ENCODE data around the gene IQSEC3.
A peak's percentile ranks its signal among the peaks of the same experiment; 100 is the strongest.

IQSEC3 gene

DNA sequence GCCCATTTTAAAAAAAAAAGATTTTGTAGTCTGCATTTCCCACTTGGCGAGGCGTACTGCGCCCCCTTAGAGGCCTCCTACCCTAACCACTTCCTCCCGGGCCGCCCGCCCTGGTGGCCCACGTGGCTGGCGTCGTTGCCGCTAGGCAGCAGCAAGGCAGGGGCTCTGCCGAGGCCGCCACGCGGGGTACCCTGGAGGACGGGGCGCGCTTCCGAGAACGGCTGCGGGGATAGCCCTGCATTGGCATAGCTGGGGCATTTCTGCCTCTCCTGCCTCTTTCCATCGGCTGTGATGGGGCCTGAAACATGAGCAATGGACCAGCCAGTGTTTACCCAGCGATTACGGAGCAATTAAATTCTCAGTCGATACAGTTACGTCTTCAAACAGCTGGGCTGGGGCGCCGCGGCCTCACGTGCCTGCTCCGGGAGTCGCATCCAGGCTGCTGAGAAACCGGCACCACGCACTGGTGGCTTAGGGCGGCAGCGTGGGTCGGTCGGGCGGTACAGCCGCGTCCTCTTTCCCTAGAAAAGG lies 38.0 kb downstream of the IQSEC3 start (continued):
- TF ChIP-seq ZNF629 (tag by site-specific recombination; IDR thresholded peaks at IDR 0.05) (peak; percentile 96), OSR2 (tag by site-specific recombination; IDR thresholded peaks at IDR 0.05) (peak; percentile 82), HOXC10 (CRISPR knock-in tag; IDR thresholded peaks at IDR 0.05) (no peak), ZNF404 (tag by site-specific recombination; IDR thresholded peaks at IDR 0.05) (no peak), SP2 (tag by site-specific recombination; IDR thresholded peaks at IDR 0.05) (peak; percentile 44), IKZF3 (tag by site-specific recombination; IDR thresholded peaks at IDR 0.05) (peak; percentile 69; the same call in 1 of the 2 replicates), SETDB1 (IDR thresholded peaks at IDR 0.05; ENCODE audit: insufficient read length, low read length) (peak; percentile 55), ZNF10 (tag by site-specific recombination; IDR thresholded peaks at IDR 0.05) (peak; percentile 25; the same call in 1 of the 2 replicates), ZNF48 (tag by site-specific recombination; IDR thresholded peaks at IDR 0.05) (no peak), GLI2 (tag by site-specific recombination; IDR thresholded peaks at IDR 0.05; ENCODE audit: borderline replicate concordance, low read depth) (no peak), ZNF707 (tag by site-specific recombination; IDR thresholded peaks at IDR 0.05) (no peak), ZNF777 (tag by site-specific recombination; IDR thresholded peaks at IDR 0.05; ENCODE audit: borderline replicate concordance) (peak; percentile 87; the same call in 1 of the 2 replicates), GLIS2 (tag by site-specific recombination; IDR thresholded peaks at IDR 0.05) (peak; percentile 94), ZNF223 (tag by site-specific recombination; IDR thresholded peaks at IDR 0.05) (no peak), SCRT1 (tag by site-specific recombination; IDR thresholded peaks at IDR 0.05; ENCODE audit: borderline replicate concordance) (no peak), ZNF558 (tag by site-specific recombination; IDR thresholded peaks at IDR 0.05) (no peak), RBAK (tag by site-specific recombination; IDR thresholded peaks at IDR 0.05) (no peak), ZNF274 (IDR thresholded peaks at IDR 0.05; ENCODE audit: low read length) (no peak), ZNF274 (tag by site-specific recombination; IDR thresholded peaks at IDR 0.05; ENCODE audit: borderline replicate concordance) (no peak), ZNF473 (tag by site-specific recombination; IDR thresholded peaks at IDR 0.05) (no peak), ZNF23 (tag by site-specific recombination; IDR thresholded peaks at IDR 0.05; ENCODE audit: borderline replicate concordance) (no peak), ZNF174 (tag by site-specific recombination; IDR thresholded peaks at IDR 0.05) (no peak), HOXD13 (CRISPR knock-in tag; IDR thresholded peaks at IDR 0.05; ENCODE audit: borderline replicate concordance) (no peak), ZNF670 (tag by site-specific recombination; IDR thresholded peaks at IDR 0.05; ENCODE audit: low read depth) (no peak), SP7 (tag by site-specific recombination; IDR thresholded peaks at IDR 0.05) (peak; percentile 95), ZSCAN30 (tag by site-specific recombination; IDR thresholded peaks at IDR 0.05) (peak; percentile 90), KLF1 (tag by site-specific recombination; IDR thresholded peaks at IDR 0.05) (peak; percentile 64), ZNF140 (tag by site-specific recombination; IDR thresholded peaks at IDR 0.05) (no peak)
- TF ChIP-seq, protein P1, sequence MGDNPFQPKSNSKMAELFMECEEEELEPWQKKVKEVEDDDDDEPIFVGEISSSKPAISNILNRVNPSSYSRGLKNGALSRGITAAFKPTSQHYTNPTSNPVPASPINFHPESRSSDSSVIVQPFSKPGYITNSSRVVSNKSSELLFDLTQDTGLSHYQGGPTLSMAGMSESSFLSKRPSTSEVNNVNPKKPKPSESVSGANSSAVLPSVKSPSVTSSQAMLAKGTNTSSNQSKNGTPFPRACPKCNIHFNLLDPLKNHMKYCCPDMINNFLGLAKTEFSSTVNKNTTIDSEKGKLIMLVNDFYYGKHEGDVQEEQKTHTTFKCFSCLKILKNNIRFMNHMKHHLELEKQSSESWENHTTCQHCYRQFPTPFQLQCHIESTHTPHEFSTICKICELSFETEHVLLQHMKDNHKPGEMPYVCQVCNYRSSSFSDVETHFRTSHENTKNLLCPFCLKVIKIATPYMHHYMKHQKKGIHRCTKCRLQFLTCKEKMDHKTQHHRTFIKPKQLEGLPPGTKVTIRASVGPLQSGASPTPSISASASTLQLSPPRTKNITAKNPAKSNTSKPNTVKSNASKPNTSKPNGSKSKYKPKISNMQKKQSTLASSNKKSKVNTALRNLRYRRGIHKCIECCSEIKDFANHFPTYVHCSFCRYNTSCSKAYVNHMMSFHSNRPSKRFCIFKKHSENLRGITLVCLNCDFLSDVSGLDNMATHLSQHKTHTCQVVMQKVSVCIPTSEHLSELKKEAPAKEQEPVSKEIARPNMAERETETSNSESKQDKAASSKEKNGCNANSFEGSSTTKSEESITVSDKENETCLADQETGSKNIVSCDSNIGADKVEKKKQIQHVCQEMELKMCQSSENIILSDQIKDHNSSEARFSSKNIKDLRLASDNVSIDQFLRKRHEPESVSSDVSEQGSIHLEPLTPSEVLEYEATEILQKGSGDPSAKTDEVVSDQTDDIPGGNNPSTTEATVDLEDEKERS (tag by site-specific recombination; IDR thresholded peaks at IDR 0.05), result no peak
- TF ChIP-seq, protein P2, sequence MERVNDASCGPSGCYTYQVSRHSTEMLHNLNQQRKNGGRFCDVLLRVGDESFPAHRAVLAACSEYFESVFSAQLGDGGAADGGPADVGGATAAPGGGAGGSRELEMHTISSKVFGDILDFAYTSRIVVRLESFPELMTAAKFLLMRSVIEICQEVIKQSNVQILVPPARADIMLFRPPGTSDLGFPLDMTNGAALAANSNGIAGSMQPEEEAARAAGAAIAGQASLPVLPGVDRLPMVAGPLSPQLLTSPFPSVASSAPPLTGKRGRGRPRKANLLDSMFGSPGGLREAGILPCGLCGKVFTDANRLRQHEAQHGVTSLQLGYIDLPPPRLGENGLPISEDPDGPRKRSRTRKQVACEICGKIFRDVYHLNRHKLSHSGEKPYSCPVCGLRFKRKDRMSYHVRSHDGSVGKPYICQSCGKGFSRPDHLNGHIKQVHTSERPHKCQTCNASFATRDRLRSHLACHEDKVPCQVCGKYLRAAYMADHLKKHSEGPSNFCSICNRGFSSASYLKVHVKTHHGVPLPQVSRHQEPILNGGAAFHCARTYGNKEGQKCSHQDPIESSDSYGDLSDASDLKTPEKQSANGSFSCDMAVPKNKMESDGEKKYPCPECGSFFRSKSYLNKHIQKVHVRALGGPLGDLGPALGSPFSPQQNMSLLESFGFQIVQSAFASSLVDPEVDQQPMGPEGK (tag by site-specific recombination; IDR thresholded peaks at IDR 0.05), result peak; percentile 94
- TF ChIP-seq, protein P3, sequence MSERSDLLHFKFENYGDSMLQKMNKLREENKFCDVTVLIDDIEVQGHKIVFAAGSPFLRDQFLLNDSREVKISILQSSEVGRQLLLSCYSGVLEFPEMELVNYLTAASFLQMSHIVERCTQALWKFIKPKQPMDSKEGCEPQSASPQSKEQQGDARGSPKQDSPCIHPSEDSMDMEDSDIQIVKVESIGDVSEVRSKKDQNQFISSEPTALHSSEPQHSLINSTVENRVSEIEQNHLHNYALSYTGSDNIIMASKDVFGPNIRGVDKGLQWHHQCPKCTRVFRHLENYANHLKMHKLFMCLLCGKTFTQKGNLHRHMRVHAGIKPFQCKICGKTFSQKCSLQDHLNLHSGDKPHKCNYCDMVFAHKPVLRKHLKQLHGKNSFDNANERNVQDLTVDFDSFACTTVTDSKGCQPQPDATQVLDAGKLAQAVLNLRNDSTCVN (tag by site-specific recombination; optimal IDR thresholded peaks at IDR 0.05), result peak; percentile 69
- TF ChIP-seq, protein P4, sequence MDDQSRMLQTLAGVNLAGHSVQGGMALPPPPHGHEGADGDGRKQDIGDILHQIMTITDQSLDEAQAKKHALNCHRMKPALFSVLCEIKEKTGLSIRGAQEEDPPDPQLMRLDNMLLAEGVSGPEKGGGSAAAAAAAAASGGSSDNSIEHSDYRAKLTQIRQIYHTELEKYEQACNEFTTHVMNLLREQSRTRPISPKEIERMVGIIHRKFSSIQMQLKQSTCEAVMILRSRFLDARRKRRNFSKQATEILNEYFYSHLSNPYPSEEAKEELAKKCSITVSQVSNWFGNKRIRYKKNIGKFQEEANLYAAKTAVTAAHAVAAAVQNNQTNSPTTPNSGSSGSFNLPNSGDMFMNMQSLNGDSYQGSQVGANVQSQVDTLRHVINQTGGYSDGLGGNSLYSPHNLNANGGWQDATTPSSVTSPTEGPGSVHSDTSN (CRISPR knock-in tag; IDR thresholded peaks at IDR 0.05), result no peak
- TF ChIP-seq, protein P5, sequence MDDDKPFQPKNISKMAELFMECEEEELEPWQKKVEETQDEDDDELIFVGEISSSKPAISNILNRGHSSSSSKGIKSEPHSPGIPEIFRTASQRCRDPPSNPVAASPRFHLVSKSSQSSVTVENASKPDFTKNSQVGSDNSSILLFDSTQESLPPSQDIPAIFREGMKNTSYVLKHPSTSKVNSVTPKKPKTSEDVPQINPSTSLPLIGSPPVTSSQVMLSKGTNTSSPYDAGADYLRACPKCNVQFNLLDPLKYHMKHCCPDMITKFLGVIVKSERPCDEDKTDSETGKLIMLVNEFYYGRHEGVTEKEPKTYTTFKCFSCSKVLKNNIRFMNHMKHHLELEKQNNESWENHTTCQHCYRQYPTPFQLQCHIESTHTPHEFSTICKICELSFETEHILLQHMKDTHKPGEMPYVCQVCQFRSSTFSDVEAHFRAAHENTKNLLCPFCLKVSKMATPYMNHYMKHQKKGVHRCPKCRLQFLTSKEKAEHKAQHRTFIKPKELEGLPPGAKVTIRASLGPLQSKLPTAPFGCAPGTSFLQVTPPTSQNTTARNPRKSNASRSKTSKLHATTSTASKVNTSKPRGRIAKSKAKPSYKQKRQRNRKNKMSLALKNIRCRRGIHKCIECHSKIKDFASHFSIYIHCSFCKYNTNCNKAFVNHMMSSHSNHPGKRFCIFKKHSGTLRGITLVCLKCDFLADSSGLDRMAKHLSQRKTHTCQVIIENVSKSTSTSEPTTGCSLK (tag by site-specific recombination; IDR thresholded peaks at IDR 0.05), result no peak
